HL-60 (cell line): ENCODE measurements around the gene RPS19BP1.

ENCODE experiments used
- GABPA ChIP-seq: IDR thresholded peaks from 2 replicates; pipeline ENCODE4 v1.6.1; 2012; ENCODE audit warnings: low read depth
- POLR2AphosphoS5 ChIP-seq: IDR thresholded peaks from 2 replicates; pipeline ENCODE4 v1.6.1; 2012; ENCODE audit warnings: low read depth
- REST ChIP-seq: IDR thresholded peaks from 2 replicates; pipeline ENCODE4 v1.6.1; 2012; ENCODE audit warnings: low read depth; ENCODE audit not compliant: insufficient replicate concordance
- TF ChIP-seq, protein P1 (sequence below): IDR thresholded peaks from one replicate; pipeline ENCODE4 v1.5.1; 2011; ENCODE audit warnings: low read length, control low read depth, inconsistent platforms; ENCODE audit not compliant: insufficient read depth

DNA sequence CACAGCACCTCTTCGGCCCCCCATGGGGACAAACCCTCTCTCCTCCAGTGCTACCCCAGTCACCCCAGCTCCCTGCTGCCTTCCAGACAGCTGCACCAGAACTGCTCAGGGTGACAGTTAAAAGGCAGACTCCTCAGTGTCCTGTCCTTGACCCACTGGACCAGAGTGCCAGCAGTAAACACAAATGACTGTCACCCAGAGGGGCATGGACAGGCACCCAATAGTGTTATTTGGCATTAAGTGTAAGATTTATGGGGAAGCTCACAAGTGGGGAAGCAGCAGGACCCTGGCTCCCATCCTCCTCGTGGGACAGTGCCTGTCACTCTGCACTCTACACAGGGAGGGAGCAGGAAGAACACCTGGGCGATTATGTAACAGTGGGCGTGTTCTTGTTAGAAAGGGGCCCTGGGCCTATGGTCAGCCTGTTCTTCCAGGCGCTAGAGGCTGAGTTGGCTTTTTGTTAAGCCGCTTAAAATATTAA lies 5.0 kb downstream of the RPS19BP1 start:
- peak; percentile 22; the same call in 1 of the 2 replicates for TF ChIP-seq POLR2AphosphoS5
- TF ChIP-seq, protein P1, sequence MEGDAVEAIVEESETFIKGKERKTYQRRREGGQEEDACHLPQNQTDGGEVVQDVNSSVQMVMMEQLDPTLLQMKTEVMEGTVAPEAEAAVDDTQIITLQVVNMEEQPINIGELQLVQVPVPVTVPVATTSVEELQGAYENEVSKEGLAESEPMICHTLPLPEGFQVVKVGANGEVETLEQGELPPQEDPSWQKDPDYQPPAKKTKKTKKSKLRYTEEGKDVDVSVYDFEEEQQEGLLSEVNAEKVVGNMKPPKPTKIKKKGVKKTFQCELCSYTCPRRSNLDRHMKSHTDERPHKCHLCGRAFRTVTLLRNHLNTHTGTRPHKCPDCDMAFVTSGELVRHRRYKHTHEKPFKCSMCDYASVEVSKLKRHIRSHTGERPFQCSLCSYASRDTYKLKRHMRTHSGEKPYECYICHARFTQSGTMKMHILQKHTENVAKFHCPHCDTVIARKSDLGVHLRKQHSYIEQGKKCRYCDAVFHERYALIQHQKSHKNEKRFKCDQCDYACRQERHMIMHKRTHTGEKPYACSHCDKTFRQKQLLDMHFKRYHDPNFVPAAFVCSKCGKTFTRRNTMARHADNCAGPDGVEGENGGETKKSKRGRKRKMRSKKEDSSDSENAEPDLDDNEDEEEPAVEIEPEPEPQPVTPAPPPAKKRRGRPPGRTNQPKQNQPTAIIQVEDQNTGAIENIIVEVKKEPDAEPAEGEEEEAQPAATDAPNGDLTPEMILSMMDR = no peak
- TF ChIP-seq REST = no peak
- no peak for TF ChIP-seq GABPA
